GM20000 (cell line): ENCODE data around the gene DLG2.

Experiments
- DNase-seq: peaks from one replicate; pipeline ENCODE4 v3.0.0; 2012; ENCODE audit warnings: low spot score
- CTCF ChIP-seq: IDR thresholded peaks from 2 replicates; pipeline ENCODE4 v1.5.1; 2012; ENCODE audit warnings: mild to moderate bottlenecking, control low read depth; ENCODE audit errors: extremely low read depth, missing control alignments

Gene DLG2

DNA sequence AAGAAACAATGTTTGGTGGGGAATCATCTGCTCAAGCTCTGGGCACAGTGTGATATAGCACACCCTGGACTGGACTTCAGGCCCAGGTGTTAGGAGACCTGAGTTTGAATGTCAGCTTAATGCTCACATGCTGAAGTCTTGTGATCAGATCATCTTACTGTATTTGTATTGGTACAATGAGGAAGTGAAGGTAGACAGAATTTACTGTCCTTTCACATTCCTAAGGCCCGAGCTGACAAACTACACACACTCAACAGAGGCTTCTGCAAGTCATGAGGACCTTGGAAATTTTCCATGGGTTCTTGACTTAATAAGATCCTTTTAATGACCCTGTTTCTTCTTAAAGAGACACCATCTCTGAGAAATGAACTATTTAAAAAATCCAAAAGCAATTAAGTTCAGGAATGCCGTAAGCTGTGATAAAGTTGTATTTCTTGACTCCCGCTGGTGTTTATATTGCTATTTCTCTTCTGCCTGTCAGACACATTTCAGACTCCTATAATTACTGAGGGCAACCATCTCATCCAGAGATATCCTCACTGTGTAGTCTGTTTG, 802.0 kb downstream of the DLG2 start:
- TF ChIP-seq CTCF: no peak
- no peak for DNase-seq

- no peak for DNase-seq
Measured at GRCh38 chr11:84824624-84825023, 802.5 kb downstream of the DLG2 start.

DNA sequence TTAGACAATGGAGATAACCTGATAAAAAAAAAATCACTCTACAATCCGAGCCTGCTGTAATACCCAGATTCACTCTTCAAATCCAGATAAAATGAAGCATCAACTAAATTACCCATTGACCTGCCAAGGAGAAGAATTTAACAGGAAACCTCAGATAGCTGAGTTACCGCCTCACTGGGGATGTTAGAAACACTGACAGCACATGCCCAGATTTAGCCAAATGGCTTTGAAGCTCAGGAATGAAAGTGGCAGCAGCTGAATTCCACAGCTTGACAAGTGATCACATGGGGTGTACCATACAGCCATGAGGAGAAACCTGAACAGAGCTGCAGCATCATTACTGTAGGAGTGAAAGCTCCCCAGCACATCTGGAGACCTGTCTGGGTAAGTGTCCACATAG, 807.6 kb downstream of the DLG2 start:
- no peak for DNase-seq

More at GRCh38 chr11:84824624-84825023, 802.5 kb downstream of the DLG2 start:
- TF ChIP-seq CTCF: no peak

GRCh38 chr11:84819128-84819527, 808.0 kb downstream of the DLG2 start:
- TF ChIP-seq CTCF: no peak
- no peak for DNase-seq

More for the DNA sequence above, 807.6 kb downstream of the DLG2 start:
- no peak for TF ChIP-seq CTCF

- DNase-seq: no peak
- no peak for TF ChIP-seq CTCF
Measured at GRCh38 chr11:84817998-84818397, 809.1 kb downstream of the DLG2 start.

- no peak for TF ChIP-seq CTCF
- DNase-seq: no peak
Measured at GRCh38 chr11:84812471-84812969, 814.6 kb downstream of the DLG2 start.

DNA sequence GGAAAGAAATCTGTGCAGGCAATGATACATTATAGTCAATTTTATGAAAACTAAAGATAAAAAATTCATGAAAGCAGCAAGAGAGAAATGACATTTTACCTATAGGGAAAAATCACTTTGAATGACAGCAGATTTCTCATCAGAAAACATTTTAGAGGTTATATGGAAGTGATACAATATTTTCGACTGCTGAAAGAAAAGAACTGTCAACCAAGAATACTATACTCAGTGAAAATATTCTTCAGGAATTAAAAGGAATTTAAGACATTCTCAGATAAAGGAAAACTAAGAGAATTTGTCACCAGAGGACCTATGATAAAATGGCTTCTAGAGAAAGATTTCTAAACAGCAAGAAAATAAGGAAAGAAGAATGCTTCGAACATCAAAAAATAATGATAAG, 820.8 kb downstream of the DLG2 start:
- no peak for TF ChIP-seq CTCF
- no peak for DNase-seq
